Stomach (tissue), 9 donors: ENCODE results near the gene SNX30. TPM values are rescaled to one million over a fixed set of nuclear protein-coding genes. Genes with fewer than 3 reads are reported as not detected.

Source experiments
- DNase-seq, 2 donors: peaks; one replicate each; pipeline versions ENCODE4 v3.0.0 to v3.0.0-alpha.2; 2013 to 2019
- H3K27ac ChIP-seq, 5 donors: fragments of 200-600 bp in 4 of 5; sonication (generic) in 4 of 5; one replicate each; pipeline ENCODE4 v1.5.1; 2013 to 2019; ENCODE audit warnings: mild to moderate bottlenecking in 1 of 5, moderate library complexity in 1 of 5
- H3K27me3 ChIP-seq, 3 donors: fragments of 200-600 bp; sonication (generic); one replicate each; pipeline ENCODE4 v1.5.1; 2017 to 2019; ENCODE audit warnings: mixed run types in 1 of 3
- H3K36me3 ChIP-seq, 4 donors: fragments of 200-600 bp; sonication (generic); 1 replicate in 3 of 4; 2 replicates in 1 of 4; pipeline ENCODE4 v1.5.1; 2016 to 2019
- H3K4me1 ChIP-seq, 4 donors: fragments of 200-600 bp; sonication (generic); one replicate each; pipeline ENCODE4 v1.5.1; 2016 to 2019
- H3K4me3 ChIP-seq, 4 donors: fragments of 200-600 bp; sonication (generic) in 3 of 4; one replicate each; pipeline ENCODE4 v1.5.1; 2016 to 2019; ENCODE audit warnings: mild to moderate bottlenecking in 1 of 4
- H3K9me3 ChIP-seq, 4 donors: fragments of 200-600 bp; sonication (generic); one replicate each; pipeline ENCODE4 v1.5.1; 2016 to 2019
- EP300 ChIP-seq: sonication (generic); formaldehyde crosslinking; IDR thresholded peaks from one replicate; pipeline ENCODE4 v1.6.1; 2017; ENCODE audit warnings: antibody characterized with exemption
- POLR2A ChIP-seq, 4 donors: fragments of 450-650 bp; IDR thresholded peaks; one replicate each; pipeline ENCODE4 v1.6.1; 2016; ENCODE audit warnings: antibody characterized with exemption in 4 of 4, control low read depth in 2 of 4, mild to moderate bottlenecking in 1 of 4, moderate library complexity in 1 of 4
- POLR2AphosphoS5 ChIP-seq, 3 donors: sonication (generic); formaldehyde crosslinking; IDR thresholded peaks; one replicate each; pipeline ENCODE4 v1.6.1; 2016; ENCODE audit warnings: antibody characterized with exemption in 3 of 3
- WGBS, 5 donors: extraction: QIAGEN DNeasy Blood & Tissue Kit in 3 of 5; methylation state at CpG; one replicate each; pipeline versions ENCODE4 v1.1.5 to v1.1.7; 2013 to 2018; 5-methylcytosine and 5-hydroxymethylcytosine counted together
- intact Hi-C: fragments of 100-400 bp; cut with DNase I; formaldehyde crosslinking; loops from one replicate; pipeline ENCODE4 v1.15.1; 2023; ENCODE audit warnings: low total_unique reads
- polyA plus RNA-seq, 3 donors: library from polyadenylated mRNA; stranded (reverse); fragments of 200-250 nt; gene quantifications; one replicate each; pipeline ENCODE4 v1.2.3, GENCODE V29; 2013
- total RNA-seq, 5 donors: library from RNA; depleted of rRNA; stranded (reverse); fragments of >200 nt; gene quantifications; one replicate each; pipeline versions ENCODE4 v1.1.0 to v1.2.3, GENCODE V29; 2014 to 2016
- TF ChIP-seq, protein P1 (sequence below), 7 experiments: fragments of 450-650 bp in 4 of 7; fragments of 200-600 bp in 3 of 7; sonication (generic) in 3 of 7; IDR thresholded peaks; one replicate each; pipeline ENCODE4 v1.5.1; 2016 to 2019; ENCODE audit warnings: antibody characterized with exemption in 7 of 7, control low read depth in 2 of 7, mild to moderate bottlenecking in 1 of 7
- donor health status: healthy with polysubstance abuse.
- donor health status: Bipolar disorder and iron deficiency.
- donor health status: healthy.

The SNX30 gene
- total and polyA plus RNA-seq, 8 donors, result 1.2 to 37.1 (median 5.3) TPM

- peaks cover 0 to 11% (median 9%) of the 10 kb centered on the region in 4 donors for H3K36me3 ChIP-seq
- DNase-seq, result no peak
- 87 to 100% (median 94%) methylated on average over 1 of the region's 1 CpG for whole genome bisulfite sequencing, 5 donors
- no peak overlapping the region for H3K27ac ChIP-seq
- peaks cover 0 to 42% (median 10%) of the 10 kb centered on the region in 4 donors for H3K4me1 ChIP-seq
- no peak for TF ChIP-seq POLR2AphosphoS5 (IDR thresholded peaks at IDR 0.05)
- no peak for TF ChIP-seq EP300
- no peak for TF ChIP-seq POLR2A (IDR thresholded peaks at IDR 0.05)
- TF ChIP-seq, protein P1, sequence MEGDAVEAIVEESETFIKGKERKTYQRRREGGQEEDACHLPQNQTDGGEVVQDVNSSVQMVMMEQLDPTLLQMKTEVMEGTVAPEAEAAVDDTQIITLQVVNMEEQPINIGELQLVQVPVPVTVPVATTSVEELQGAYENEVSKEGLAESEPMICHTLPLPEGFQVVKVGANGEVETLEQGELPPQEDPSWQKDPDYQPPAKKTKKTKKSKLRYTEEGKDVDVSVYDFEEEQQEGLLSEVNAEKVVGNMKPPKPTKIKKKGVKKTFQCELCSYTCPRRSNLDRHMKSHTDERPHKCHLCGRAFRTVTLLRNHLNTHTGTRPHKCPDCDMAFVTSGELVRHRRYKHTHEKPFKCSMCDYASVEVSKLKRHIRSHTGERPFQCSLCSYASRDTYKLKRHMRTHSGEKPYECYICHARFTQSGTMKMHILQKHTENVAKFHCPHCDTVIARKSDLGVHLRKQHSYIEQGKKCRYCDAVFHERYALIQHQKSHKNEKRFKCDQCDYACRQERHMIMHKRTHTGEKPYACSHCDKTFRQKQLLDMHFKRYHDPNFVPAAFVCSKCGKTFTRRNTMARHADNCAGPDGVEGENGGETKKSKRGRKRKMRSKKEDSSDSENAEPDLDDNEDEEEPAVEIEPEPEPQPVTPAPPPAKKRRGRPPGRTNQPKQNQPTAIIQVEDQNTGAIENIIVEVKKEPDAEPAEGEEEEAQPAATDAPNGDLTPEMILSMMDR (IDR thresholded peaks at IDR 0.05), result no peak
- no peaks in the 10 kb centered on the region for H3K27me3 ChIP-seq
- no peak overlapping the region for H3K4me3 ChIP-seq
- intact Hi-C loops, result no loop called here
- H3K9me3 ChIP-seq, result no peaks in the 10 kb centered on the region
These were observed 109.9 kb downstream of the SNX30 start for GRCh38 chr9:112860451-112860850.

- intact Hi-C loops, result no loop called here
- Histone ChIP-seq H3K9me3 (no peaks in the 10 kb centered on the region), H3K36me3 (peaks cover 0 to 13% (median 11%) of the 10 kb centered on the region in 4 donors), H3K27me3 (no peaks in the 10 kb centered on the region), H3K4me1 (peaks cover 0 to 42% (median 10%) of the 10 kb centered on the region in 4 donors), H3K4me3 (no peak overlapping the region), H3K27ac (peak overlapping the region in 3 of 5 donors; percentile 20 to 66 (median 61))
- 77 to 92% (median 80%) methylated on average over 3 of the region's 3 CpGs for WGBS, 5 donors
- TF ChIP-seq EP300, result no peak
- TF ChIP-seq, protein P1 (IDR thresholded peaks at IDR 0.05), result no peak
- no peak for TF ChIP-seq POLR2A (IDR thresholded peaks at IDR 0.05)
- no peak for TF ChIP-seq POLR2AphosphoS5 (IDR thresholded peaks at IDR 0.05)
- DNase-seq, result no peak
These were observed 110.6 kb downstream of the SNX30 start for GRCh38 chr9:112861155-112861554.

DNA sequence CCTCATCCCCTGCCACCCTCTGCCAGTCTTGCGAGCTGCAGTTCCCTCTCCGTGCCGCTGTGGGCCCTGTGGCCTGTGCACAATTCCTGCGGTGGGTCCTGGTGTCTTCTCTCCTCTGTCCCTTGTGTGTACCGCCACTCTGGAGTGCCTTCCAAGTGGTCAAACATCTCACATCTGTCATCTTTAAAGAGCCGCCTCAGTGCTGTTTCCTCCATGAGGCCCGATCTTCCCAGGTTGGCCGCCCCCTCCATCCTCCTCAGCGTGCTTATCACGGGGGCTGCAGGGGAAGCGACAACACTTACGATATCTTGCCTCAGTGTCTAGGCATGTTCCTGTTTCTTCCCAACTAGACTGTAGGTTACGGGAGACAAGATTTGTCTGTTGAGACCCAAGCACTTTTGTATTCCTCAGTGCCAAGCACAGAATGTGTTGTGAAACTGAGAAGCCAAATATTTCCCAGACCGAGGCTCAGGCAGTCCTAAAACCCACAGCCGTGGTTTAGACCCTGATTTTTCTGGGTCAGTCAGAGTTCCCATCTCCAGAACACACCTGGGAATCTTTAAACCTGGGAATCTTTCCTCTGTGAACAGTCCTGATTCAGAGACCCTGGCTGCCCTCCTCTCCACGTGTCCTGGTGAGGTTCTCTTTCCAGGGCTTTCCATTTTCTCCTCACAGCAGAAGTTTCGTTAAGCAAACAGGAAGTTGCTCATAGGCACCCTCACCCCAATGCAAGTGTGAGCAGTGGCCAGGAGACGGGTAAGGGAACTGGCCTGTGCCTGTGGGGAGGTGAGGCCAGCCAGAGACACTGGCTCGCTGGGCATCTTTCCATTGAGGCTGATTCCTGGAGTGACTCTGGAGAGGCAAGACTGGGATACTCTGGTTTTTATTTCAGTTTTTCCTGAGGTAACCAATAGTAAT lies 111.3 kb downstream of the SNX30 start:
- Histone ChIP-seq H3K4me1 (peaks cover 0 to 42% (median 9%) of the 10 kb centered on the region in 4 donors), H3K36me3 (peaks cover 0 to 17% (median 11%) of the 10 kb centered on the region in 4 donors), H3K27me3 (no peaks in the 10 kb centered on the region), H3K27ac (peak overlapping the region in 4 of 5 donors; percentile 20 to 66 (median 42)), H3K4me3 (no peak overlapping the region), H3K9me3 (no peaks in the 10 kb centered on the region)
- intact Hi-C loops, result no loop called here
- 81 to 90% (median 86%) methylated on average over 19 of the region's 19 CpGs for WGBS, 5 donors
- no peak for DNase-seq
- TF ChIP-seq, protein P1 (IDR thresholded peaks at IDR 0.05), result no peak
- TF ChIP-seq POLR2AphosphoS5 (IDR thresholded peaks at IDR 0.05), result no peak
- TF ChIP-seq EP300, result no peak
- TF ChIP-seq POLR2A (IDR thresholded peaks at IDR 0.05), result no peak

GRCh38 chr9:112863214-112863613 lies 112.7 kb downstream of the SNX30 start:
- intact Hi-C loops, result no loop called here
- DNase-seq, result no peak
- WGBS, 5 donors, result 25 to 39% (median 31%) methylated on average over 4 of the region's 4 CpGs

More at GRCh38 chr9:112863214-112863613, 112.7 kb downstream of the SNX30 start:
- H3K9me3 ChIP-seq, result no peaks in the 10 kb centered on the region
- TF ChIP-seq, protein P1 (IDR thresholded peaks at IDR 0.05), result no peak
- TF ChIP-seq POLR2AphosphoS5 (IDR thresholded peaks at IDR 0.05) (no peak), EP300 (no peak), POLR2A (IDR thresholded peaks at IDR 0.05) (no peak)
- peaks cover 0 to 27% (median 14%) of the 10 kb centered on the region in 4 donors for H3K36me3 ChIP-seq
- no peak overlapping the region for H3K4me3 ChIP-seq
- H3K27me3 ChIP-seq, result no peaks in the 10 kb centered on the region
- peaks cover 0 to 37% (median 6%) of the 10 kb centered on the region in 4 donors for H3K4me1 ChIP-seq
- peak overlapping the region in 3 of 5 donors; percentile 31 to 66 (median 61) for H3K27ac ChIP-seq
